IPS-NIHi7 (cell line): Measurements from ENCODE around the gene ARID3C.

Experiments used
- DNase-seq: peaks from one replicate; pipeline ENCODE4 v3.0.0; 2012; ENCODE audit warnings: mixed read lengths; ENCODE audit errors: extremely low spot score

ARID3C gene

DNA sequence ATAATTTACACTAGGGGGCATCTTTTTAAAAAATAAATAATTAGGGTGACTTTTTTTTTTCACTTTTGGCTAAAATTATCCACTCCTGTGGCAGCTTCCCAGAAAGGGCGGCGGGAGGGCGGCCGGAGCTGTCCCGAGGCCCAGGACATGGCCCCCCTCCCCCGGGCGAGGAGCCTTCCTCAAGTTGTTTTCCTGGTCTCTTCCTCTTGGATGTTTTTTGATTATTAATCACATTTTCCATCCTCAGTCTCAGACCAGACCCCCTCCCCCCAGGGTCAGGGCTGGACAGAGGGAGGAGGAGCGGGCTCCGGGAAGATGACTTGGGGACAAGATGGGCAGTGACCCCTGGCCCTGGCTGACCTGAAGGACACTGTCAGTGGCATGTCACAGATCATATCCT, 34.7 kb downstream of the ARID3C start:
- DNase-seq = no peak

- peak; percentile 69 for DNase-seq
These were observed 35.8 kb downstream of the ARID3C start for GRCh38 chr9:34592895-34593601.

DNA sequence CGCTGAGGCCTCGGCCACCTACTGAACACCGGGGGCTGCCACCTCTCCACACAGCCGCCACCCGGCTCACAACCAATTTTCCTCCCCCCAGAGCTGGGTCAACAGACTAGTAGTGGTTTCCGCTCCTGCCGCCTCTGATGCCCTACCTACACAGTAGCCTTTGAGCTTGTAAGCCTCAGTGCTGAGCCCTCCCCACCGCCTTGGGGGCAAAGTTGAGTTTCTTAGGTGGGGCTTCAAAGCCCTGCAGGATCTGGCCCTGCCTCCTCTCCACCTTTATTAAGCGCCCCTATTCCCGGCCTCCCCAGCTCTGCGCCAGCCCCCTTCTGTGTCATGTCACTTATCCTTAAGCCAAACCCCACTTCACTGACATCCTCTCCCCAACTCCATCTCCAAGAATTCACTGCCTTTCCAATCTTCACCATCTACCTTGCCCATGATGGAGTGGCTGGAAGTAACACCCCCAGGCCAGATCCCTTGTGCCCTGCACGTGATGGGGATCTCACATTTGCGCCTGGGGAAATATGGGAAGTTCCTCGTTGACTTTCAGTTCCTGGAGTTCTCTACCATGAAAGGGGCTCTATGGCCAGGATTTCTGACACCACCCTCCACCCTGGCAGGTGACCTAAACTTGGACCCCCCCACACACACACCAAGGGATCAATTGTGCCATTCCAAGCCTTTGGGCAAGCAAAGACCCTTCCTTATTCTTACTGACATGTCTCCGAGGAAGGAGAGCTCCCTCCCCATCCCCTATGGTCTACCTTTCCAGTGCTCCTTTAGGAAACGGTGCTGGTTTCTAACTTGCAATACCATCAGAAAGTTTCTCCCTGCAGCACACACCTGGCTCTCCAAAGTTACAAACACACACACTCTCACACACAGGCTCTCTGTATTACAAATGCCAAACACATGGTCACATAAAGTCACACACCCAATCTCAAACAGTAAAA, 36.7 kb downstream of the ARID3C start:
- no peak for DNase-seq

DNA sequence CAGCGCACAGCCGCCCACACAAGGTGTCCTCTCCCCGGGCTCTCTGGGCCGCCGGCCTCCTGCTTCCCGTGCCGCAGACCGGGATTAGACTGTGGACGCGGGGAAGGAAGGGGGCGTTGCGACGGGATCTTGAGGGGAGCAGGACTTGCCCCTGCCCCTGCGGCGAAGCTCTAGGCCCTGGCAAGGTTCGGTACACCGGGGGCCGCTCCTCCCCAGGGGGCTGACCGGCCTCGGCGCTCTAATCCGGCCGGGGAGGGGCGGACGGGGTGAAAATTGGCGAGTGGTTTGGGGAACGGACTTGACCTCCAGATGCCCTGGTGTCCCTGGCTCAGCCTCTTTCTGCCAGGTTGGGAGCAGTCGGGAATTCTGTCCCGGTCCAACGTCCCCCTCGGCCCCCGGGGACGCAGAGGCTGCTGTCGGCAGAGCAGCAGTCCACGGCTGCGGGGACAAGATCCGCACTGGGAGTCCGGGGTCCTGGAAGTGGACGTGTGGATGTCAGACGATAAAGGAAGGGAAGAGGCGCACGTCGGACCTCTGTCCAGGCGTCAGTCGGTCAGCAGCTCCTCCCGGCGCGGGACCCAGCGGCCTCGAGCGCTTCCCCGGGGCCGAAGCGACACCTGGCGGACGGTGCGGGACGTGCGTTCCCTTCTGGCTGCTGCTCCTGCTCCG, 37.5 kb downstream of the ARID3C start:
- peak; percentile 92 for DNase-seq

- DNase-seq = peak; percentile 54
These were observed 38.3 kb downstream of the ARID3C start for GRCh38 chr9:34590381-34591247.

DNA sequence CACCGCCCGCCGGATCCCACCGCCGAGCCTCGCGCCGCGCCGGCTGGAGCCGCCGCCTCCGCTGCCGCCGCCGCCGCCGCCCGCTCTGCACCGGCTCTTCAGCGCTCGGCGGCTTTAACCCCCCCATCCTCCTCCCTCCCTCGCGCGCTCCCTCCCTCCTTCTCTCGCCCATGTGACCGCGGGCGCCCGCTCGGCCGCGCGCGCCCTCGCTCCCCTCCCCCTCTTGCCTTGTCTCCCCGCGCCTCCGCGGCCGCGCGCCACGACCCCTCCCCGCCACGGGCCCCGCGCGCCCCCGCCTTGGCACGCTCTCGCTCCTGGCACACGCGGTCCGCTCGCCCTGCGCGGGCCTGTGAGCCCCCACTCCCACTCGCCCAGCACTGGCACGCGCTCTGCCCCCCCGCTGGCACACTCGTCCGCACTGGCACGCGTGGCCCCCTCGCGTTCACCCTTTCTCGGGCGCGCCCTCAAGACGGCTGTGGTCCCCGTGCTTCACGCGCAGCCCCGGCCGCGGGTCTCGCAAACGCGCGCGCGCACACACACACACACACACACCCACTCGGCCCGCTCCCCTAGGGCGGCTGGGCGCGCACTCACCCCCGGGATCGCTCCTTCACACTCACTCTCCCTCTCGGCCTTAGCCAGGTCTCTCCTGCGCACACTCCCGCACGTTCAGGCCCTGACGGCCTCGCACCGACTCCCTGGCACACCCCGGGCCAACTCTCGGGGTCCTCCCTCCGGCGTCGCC, 39.1 kb downstream of the ARID3C start, which contains the start of gene CNTFR:
CNTFR (minus strand) TSS at position 89 of the 745 bp plus-strand sequence. CDS start 20,743 bp downstream, outside the sequence.
- peak; percentile 60 for DNase-seq

GRCh38 chr9:34588671-34589635, 39.9 kb downstream of the ARID3C start:
- DNase-seq = no peak

GRCh38 chr9:34587271-34587670, 41.6 kb downstream of the ARID3C start:
- no peak for DNase-seq

GRCh38 chr9:34585946-34586669, 42.8 kb downstream of the ARID3C start:
- no peak for DNase-seq

- DNase-seq = no peak
These were observed 43.9 kb downstream of the ARID3C start for GRCh38 chr9:34584970-34585369.

DNA sequence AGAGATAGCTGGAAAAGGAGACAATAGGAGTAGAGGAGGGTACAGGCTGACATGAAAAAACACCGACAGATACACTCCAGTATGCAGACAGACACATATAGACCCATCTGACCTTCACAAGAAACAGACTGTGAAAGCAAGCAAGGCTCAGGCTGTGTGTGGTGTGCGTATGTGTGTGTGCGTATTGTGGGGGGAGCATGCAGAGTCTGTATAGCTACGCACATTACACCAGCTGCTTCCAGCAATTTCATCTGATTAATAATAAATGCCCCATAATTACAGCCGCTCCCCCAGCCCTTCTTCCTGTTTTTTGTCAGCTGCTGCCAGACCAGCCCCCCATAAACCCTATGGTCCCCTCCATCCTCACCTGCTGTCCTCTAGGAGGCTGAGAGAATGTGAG, 46.1 kb downstream of the ARID3C start:
- no peak for DNase-seq

DNA sequence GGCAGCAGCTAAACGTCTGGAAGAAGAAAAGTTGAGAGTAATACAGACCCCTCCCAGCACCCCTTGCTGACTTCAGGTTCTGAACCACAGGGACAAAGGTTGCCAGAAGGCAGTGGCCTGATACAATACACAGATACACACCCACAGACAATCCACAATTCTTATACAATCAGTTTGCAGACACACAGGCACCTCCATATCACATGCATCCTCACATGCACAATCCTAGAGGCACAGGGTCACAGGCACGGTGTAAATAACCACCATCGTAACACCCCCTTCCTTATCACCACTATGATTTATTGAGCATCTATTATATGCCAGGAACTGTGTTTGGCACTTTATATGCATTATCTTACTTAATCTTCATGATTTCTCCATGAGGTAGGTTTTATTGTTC, 47.5 kb downstream of the ARID3C start:
- DNase-seq = no peak

- no peak for DNase-seq
These were observed 48.5 kb downstream of the ARID3C start for GRCh38 chr9:34580358-34580757.

DNA sequence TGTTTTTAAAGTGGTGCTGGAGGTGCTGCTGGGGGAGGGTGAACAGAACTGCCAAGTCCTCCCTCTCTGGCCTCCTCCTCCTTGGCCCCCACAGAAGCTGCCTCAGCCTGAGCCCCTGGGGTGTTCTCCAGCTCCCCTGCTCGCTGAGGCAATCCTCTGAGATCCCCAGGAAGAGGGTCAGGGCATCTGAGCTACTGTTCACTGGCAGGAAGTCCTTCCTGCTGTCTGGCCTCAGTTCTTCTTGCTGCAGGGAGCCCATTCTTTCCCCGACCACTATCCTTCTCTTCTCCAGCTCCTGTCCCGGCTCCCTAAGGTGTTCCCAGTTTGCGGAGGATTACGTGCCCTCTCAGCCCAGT, 49.1 kb downstream of the ARID3C start:
- DNase-seq = no peak

- DNase-seq = no peak
These were observed 49.6 kb downstream of the ARID3C start for GRCh38 chr9:34579104-34579807.

GRCh38 chr9:34578241-34579103, 50.4 kb downstream of the ARID3C start:
- peak; percentile 63 for DNase-seq
